Measurements from ENCODE around the gene PREX1.

The PREX1 gene

DNA sequence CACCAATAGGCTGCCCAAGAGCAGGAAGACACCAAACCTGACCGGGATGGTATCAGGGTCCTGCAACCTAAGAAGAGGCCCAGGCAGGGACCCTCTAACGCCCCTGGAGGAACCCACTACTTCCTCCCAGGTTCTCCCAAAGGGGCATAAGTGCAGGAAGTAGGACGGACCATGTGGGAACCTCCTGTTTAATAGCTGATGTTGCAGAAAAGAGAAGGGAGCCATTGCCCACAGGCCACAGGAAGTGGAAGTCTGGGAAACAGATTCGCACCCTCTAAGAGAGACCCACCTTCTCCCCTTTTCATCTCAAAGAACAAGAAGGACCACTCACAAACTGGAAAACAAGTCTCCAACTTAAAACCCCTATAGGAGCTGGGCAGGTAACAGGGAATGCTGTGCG is 18.1 kb downstream of the PREX1 start:
- no peak for DNase-seq

DNA sequence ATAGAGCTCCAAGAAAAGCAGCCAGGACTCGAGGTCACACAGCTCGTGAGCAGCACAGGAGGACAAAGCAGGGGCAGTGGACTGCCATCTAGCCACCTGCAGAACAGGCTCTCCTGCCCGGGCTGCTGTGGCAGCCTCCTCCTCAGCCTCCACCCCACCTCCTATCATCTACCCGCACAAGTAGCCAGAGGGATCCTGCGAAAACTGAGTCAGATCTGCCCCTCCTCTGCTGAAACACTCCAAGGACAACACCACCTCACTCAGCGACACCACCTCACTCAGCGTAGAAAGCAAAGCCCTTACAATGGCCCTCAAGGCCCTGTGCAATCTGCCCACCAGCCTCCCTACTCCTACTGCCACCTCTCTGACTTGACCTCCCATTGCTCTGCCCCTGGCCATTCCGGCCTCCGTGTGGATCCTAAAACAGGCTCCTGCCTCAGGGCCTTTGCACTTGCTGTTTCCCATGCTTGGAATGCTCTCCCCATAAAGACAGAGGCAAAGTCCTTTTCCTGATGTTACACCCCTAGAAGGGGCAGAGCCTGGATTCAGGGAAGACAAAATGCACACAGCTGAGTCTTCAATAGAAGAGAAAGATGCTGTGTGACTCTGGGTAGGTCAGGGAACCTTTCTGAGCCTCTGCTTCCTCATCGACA is 19.3 kb downstream of the PREX1 start:
- DNase-seq: no peak

DNA sequence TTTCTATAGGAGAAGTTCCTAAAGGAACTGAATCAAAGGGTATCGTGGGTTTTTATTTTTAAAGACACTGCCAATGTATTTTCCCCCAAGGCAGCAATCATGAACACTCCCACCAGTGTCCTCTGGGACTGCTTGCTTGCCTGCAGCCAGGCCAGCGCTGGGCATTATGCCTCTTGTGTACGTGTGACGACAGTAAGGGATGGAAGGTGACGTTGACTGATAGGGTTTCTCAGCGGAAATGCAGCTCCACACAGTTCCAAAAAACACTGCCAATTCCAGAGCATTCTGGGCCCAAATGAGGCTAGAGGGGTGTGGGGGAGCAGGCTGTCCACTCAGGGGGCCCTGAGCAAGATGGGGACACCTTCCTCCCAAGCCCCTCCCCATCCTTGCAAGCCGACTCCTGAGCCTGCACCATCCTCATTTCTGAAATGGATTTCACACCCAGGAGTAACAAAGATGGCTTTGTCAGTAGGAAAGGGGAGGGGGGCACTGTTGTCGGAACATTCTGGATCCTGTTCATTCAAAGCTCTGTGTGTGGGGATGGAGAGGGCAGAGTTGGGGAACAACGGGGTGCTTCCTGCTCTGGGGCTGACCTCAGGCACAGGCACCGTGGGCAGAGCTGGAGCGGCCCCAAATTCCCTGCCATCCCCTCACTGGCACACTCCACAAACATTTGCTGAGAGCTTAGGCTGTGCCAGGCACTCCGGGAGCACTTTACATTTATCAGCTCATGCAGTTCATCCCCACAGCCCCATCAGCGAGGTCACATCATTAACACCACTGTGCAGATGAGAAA is 20.0 kb downstream of the PREX1 start:
- DNase-seq: no peak

DNA sequence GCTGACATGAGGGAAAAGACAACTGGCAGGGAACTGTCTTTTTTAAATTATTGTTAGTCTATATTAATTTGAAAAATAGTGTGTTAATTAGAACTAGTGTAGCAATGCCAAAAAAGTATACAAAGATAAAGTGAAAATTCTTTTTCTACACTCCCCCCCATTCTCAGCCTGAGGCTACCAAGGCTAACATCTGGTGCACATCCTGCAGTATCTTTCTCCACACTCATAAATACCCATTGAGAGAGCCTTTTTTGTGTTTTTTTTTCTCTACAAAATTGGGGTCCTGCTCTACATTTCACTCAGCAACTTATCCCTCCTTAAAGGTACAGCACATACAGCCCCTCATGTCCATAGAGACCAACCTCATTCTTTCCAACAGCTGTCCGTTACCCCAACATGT is 20.7 kb downstream of the PREX1 start:
- DNase-seq: no peak

DNA sequence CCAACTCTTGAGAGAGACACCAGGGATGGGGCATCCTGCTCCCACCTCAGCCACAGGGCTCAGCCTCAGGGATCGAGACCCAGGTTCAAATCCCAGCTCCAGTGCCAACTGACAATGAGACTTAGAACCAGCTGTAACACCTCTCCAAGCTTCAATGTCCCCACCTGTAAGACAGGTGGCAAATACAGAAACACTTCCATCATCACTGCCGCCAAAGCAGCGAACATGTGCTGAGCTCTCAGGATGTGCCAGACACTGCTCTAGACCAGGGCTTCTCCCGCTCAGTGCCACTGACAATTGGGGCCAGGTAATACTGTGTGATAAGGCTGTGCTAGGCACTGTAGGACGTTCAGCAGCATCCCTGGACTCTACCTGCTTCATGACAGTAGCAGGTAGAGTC is 22.1 kb downstream of the PREX1 start:
- no peak for DNase-seq

DNA sequence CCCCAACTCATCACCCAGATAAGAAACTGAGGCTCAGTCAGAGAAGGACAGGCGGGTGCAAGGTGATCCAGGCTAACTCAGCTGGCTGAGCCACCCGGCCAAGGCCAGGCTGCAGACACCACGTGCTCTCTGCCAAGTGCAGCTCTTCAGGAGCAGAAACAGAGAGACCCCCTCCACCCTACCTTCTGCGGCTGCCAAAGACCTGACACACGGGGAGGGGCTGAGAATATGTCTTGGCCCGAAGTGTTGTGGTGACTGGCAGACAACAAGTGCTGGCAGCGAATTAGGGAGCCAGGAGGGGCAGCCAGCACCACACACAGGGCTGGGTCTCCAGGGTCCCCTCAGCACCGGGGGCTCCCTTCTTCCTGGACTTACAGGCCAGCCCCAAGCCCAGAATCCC is 22.5 kb downstream of the PREX1 start:
- no peak for DNase-seq

GRCh38 chr20:48804300-48804980 is 23.4 kb downstream of the PREX1 start:
- DNase-seq: no peak

DNA sequence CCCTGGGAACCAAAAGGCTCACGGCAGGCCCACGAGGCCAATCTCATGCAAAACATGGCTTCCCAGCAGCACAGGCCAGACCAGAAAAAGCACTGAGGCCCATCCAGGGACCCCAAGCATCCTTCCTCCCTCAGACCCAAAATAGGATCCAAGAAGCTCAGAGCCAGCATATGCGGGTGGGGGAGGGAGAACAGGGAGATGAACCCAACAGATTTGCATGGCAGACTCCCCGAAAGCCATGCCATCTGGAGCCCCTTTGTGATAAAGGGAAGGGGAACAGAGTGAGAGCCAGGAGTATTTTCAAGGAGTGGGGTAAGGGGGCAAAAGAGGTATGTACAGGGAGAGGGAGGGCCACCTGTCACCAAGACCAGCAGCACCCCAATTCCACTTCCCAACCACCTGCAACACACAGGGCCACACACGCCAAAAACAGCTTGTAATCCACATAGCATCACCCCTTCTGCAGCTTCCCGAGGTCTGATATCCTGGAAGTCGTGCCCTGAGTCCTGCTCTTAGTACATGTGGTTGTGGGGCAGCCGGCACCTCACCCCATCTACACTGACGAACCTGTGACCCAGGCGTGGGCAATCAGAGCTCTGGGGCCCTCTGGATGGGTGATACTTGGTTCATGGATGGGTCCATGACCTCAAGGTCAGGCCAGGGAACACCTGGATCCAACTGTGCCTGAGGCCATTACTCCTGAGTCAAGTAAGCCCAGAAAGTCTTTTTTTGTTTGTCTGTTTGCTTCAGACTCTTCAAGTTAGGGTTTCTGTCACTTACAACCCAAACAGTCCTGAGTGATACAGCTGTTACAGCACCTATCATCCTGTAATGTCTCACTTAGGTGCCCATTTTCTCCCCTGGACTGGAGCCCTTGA is 24.4 kb downstream of the PREX1 start:
- no peak for DNase-seq

- no peak for DNase-seq
Measured at GRCh38 chr20:48802647-48803046, 25.2 kb downstream of the PREX1 start.

- DNase-seq: no peak
Measured at GRCh38 chr20:48802216-48802615, 25.6 kb downstream of the PREX1 start.

DNA sequence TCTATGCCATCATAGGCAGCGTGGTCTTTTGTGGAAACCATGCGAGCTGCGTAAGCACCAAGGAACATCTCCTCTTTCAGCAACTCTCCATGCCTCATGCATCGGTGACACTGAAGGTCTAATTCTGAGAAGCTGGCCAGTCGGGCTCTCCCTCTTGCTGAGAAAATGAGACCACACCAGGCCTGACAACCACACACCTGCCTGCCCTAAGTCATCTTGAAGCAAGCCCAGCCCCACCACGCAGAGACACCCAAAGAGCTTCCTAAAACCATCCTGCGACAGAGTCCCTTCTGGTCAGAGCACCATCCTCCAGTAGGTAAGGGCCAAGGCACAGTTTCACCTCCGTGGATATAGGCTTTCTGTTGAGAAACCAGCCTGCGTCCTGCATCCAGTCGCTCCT is 26.6 kb downstream of the PREX1 start:
- DNase-seq: no peak

DNA sequence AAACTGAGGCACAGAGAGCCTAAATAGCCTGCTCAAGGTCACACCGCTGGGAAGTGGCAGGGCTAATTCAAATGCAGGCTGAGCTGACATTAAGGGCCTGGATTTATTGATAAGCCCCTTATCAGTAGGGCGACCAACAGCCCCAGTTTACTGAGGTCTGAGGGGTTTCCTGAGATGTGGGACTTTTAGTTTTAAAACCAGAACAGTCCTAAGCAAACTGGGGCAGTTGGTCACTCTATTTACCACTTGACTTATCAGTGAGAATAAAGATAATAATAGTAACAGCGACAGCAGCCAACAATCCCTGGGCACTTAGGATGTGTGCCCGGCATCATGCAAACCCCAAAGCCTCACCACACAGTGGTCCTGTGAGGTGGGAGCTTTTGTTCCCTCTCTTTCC is 27.6 kb downstream of the PREX1 start:
- no peak for DNase-seq

GRCh38 chr20:48799328-48800105 is 28.3 kb downstream of the PREX1 start:
- no peak for DNase-seq

DNA sequence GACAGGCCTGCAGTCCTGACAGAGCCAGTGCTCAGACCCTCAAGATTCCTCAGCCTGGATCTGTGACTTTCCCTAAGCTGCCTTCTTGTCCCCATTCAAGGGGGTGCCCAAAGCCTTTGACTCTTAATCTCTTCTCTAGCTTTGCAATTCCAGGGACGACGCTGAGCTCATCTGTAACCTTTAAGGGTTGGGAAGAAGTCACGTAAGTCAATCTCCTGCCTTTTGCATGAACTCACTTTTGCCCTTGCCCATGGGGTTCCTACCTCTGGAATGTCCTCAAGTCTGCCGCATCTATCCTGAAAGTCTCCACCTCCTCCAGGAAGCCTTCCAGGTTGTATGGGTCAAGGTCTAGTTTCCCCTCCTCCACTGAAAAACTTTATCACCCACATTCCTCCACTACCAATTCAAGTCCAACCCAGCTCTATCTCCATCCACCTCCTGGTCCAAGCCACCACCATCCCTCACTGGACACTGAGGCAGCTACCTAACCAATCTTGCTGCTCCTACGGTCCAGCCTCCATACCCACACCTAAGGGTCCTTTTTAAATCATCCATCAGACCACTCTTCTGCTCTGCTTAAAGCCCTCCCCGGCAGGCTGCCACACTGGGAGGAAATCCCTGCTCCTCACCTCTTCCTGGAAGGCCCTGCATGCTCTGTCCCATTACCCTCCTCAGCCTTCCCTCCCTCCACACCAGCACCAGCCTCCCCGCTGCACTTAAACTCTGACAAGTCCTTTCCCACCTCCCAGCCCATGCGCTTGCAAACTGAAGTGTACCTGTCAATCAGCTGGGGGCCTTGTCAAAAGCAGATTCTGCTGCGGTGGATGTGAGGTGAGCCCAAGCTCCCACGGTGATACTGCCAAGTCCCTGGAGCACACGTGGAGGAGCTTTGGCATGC is 29.7 kb downstream of the PREX1 start:
- DNase-seq: no peak

- DNase-seq: no peak
Measured at GRCh38 chr20:48797275-48797825, 30.4 kb downstream of the PREX1 start.

GRCh38 chr20:48795732-48796131 is 32.1 kb downstream of the PREX1 start:
- DNase-seq: no peak

GRCh38 chr20:48794816-48795457 is 32.9 kb downstream of the PREX1 start:
- no peak for DNase-seq

DNA sequence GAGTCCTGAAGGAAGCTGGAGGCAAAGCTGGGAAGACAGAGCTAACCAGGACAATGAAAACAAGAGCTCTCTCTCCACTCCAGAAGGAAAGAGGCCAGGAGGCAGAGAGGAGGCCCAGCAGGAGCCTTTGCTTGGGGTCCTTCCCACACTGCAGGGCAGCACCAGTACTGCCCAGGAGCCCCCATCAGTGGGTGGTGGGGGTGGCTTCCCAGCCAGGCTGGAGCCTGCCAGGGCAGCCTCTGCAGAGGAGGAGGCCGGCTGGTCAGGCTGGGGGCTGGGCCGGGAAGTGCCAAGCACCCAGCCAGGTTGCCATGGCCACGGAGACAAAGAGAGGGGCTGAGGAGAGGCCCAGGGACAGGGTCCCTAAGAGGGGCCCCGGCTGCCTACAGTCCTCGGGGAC is 33.4 kb downstream of the PREX1 start:
- no peak for DNase-seq

DNA sequence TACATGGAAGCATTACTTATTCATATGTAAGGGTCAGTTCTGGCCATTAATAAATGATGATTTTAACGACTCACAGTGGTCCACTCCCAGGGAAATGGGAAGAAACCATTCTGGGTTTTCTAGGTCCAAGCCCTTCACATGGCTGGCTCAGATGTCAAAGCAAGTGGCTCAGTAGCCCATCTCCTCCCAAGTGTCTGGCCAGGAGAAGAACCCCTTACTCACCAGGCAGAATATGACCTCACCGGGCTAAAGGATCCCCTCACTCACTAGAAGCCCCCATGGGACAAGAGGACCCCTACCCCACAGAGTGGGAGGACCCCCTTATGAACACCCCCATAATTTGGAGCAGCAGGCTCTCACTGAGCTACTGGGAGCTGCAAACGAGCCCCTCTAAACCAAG is 34.0 kb downstream of the PREX1 start:
- DNase-seq: no peak

DNA sequence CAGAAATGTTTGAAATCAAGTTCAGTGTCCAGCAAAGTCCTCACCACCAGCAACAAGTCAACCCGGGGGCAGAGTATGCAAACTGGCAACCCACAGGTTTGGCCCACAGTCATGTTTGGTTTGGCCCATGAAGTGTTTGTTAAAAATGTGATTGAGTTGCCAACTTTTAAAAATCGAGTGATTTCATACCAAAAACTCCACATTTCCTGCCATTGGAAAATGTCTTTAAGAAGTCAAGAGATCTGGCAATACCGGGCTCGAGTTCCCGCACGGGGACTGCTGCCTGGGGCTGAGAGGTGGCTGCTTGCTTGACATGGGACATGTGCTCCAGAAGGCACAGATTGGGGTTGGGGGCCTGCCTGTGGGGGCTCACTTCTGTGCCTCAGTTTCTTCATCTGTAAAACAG is 36.1 kb downstream of the PREX1 start:
- no peak for DNase-seq
